DOHH2 (cell line): Measurements from ENCODE around the gene GLIPR1.

Experiments used
- CTCF ChIP-seq: fragments of 200-600 bp; sonication (generic); IDR thresholded peaks from one replicate; pipeline ENCODE4 v1.5.1; 2014; ENCODE audit warnings: antibody characterized with exemption, mild to moderate bottlenecking, low read depth, low read length; ENCODE audit not compliant: poor library complexity, severe bottlenecking
- EZH2phosphoT487 ChIP-seq: fragments of 200-600 bp; sonication (generic); IDR thresholded peaks from 2 replicates; pipeline ENCODE4 v1.6.1; 2017; ENCODE audit warnings: borderline replicate concordance, mild to moderate bottlenecking, antibody characterized with exemption, low read length, moderate library complexity, mixed read lengths

DNA sequence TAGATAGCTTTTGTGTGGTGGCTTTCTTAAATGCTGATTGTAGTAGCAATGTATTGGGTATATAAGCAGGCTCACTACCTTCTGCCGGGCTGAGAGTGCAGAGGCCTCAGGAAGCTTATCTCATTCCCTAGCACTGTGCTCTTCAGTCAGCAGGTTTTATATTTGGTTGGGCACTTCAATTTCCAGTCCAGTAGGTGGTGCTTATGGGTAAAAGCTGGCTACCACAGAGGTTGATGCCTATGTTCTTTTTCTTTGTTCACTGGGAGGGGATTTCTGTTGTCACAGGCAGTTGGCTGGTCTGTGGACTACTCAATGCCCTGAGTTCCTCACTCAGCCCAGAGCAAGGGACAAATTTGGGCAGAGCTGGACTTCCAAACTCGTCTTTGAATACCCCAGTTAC is 43.0 kb upstream of the GLIPR1 start:
- TF ChIP-seq CTCF (peak; percentile 43), EZH2phosphoT487 (no peak)
